Measurements from ENCODE around the gene HLF. TPM values are rescaled to one million over a fixed set of nuclear protein-coding genes. Genes with fewer than 3 reads are reported as not detected.

Gene HLF
- total and polyA plus RNA-seq, 2 experiments from 2014 or later, result 0.28 TPM; not detected in 1

GRCh38 chr17:55282741-55283140 lies 18.0 kb downstream of the HLF start:
- Mint-ChIP-seq H3K4me3 (no peak overlapping the region), H3K27me3 (ENCODE audit: insufficient read depth, low read depth, poor library complexity) (peaks cover 2% of the 10 kb centered on the region), H3K36me3 (ENCODE audit: low read depth) (no peaks in the 10 kb centered on the region), H3K4me1 (no peaks in the 10 kb centered on the region), H3K9me3 (no peaks in the 10 kb centered on the region), H3K27ac (no peak overlapping the region)
- no peaks in the 10 kb centered on the region for H4K20me1 ChIP-seq (replicated peaks; ENCODE audit: insufficient read depth)
- H3K4me2 ChIP-seq, result no peak overlapping the region
- no peaks in the 10 kb centered on the region for H3K79me2 ChIP-seq (replicated peaks; ENCODE audit: insufficient read depth)
- no peak overlapping the region for H3K4me3 ChIP-seq
- H3K4me1 ChIP-seq (ENCODE audit: insufficient read depth), result no peaks in the 10 kb centered on the region
- H3K27me3 ChIP-seq (ENCODE audit: insufficient read depth), result no peaks in the 10 kb centered on the region
- H2AFZ ChIP-seq, result no peak overlapping the region
- TF ChIP-seq ZNF331 (CRISPR knock-in tag; IDR thresholded peaks at IDR 0.05; ENCODE audit: low read depth) (no peak), CREB1 (CRISPR knock-in tag; IDR thresholded peaks at IDR 0.05; ENCODE audit: low read depth) (no peak), JUNB (IDR thresholded peaks at IDR 0.05; ENCODE audit: unreplicated experiment) (no peak), ZNF114 (CRISPR knock-in tag; IDR thresholded peaks at IDR 0.05) (no peak), EZH2phosphoT487 (IDR thresholded peaks at IDR 0.05; ENCODE audit: unreplicated experiment) (no peak), CTCF (conservative IDR thresholded peaks at IDR 0.05; ENCODE audit: low read depth in 2 of 2) (no peak), POLR2AphosphoS5 (IDR thresholded peaks at IDR 0.05; ENCODE audit: low read depth) (no peak), NANOG (IDR thresholded peaks at IDR 0.05; ENCODE audit: borderline replicate concordance) (no peak)
- TF ChIP-seq, protein P1, sequence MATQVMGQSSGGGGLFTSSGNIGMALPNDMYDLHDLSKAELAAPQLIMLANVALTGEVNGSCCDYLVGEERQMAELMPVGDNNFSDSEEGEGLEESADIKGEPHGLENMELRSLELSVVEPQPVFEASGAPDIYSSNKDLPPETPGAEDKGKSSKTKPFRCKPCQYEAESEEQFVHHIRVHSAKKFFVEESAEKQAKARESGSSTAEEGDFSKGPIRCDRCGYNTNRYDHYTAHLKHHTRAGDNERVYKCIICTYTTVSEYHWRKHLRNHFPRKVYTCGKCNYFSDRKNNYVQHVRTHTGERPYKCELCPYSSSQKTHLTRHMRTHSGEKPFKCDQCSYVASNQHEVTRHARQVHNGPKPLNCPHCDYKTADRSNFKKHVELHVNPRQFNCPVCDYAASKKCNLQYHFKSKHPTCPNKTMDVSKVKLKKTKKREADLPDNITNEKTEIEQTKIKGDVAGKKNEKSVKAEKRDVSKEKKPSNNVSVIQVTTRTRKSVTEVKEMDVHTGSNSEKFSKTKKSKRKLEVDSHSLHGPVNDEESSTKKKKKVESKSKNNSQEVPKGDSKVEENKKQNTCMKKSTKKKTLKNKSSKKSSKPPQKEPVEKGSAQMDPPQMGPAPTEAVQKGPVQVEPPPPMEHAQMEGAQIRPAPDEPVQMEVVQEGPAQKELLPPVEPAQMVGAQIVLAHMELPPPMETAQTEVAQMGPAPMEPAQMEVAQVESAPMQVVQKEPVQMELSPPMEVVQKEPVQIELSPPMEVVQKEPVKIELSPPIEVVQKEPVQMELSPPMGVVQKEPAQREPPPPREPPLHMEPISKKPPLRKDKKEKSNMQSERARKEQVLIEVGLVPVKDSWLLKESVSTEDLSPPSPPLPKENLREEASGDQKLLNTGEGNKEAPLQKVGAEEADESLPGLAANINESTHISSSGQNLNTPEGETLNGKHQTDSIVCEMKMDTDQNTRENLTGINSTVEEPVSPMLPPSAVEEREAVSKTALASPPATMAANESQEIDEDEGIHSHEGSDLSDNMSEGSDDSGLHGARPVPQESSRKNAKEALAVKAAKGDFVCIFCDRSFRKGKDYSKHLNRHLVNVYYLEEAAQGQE (IDR thresholded peaks at IDR 0.05; ENCODE audit: unreplicated experiment), result no peak
- TF ChIP-seq, protein P2, sequence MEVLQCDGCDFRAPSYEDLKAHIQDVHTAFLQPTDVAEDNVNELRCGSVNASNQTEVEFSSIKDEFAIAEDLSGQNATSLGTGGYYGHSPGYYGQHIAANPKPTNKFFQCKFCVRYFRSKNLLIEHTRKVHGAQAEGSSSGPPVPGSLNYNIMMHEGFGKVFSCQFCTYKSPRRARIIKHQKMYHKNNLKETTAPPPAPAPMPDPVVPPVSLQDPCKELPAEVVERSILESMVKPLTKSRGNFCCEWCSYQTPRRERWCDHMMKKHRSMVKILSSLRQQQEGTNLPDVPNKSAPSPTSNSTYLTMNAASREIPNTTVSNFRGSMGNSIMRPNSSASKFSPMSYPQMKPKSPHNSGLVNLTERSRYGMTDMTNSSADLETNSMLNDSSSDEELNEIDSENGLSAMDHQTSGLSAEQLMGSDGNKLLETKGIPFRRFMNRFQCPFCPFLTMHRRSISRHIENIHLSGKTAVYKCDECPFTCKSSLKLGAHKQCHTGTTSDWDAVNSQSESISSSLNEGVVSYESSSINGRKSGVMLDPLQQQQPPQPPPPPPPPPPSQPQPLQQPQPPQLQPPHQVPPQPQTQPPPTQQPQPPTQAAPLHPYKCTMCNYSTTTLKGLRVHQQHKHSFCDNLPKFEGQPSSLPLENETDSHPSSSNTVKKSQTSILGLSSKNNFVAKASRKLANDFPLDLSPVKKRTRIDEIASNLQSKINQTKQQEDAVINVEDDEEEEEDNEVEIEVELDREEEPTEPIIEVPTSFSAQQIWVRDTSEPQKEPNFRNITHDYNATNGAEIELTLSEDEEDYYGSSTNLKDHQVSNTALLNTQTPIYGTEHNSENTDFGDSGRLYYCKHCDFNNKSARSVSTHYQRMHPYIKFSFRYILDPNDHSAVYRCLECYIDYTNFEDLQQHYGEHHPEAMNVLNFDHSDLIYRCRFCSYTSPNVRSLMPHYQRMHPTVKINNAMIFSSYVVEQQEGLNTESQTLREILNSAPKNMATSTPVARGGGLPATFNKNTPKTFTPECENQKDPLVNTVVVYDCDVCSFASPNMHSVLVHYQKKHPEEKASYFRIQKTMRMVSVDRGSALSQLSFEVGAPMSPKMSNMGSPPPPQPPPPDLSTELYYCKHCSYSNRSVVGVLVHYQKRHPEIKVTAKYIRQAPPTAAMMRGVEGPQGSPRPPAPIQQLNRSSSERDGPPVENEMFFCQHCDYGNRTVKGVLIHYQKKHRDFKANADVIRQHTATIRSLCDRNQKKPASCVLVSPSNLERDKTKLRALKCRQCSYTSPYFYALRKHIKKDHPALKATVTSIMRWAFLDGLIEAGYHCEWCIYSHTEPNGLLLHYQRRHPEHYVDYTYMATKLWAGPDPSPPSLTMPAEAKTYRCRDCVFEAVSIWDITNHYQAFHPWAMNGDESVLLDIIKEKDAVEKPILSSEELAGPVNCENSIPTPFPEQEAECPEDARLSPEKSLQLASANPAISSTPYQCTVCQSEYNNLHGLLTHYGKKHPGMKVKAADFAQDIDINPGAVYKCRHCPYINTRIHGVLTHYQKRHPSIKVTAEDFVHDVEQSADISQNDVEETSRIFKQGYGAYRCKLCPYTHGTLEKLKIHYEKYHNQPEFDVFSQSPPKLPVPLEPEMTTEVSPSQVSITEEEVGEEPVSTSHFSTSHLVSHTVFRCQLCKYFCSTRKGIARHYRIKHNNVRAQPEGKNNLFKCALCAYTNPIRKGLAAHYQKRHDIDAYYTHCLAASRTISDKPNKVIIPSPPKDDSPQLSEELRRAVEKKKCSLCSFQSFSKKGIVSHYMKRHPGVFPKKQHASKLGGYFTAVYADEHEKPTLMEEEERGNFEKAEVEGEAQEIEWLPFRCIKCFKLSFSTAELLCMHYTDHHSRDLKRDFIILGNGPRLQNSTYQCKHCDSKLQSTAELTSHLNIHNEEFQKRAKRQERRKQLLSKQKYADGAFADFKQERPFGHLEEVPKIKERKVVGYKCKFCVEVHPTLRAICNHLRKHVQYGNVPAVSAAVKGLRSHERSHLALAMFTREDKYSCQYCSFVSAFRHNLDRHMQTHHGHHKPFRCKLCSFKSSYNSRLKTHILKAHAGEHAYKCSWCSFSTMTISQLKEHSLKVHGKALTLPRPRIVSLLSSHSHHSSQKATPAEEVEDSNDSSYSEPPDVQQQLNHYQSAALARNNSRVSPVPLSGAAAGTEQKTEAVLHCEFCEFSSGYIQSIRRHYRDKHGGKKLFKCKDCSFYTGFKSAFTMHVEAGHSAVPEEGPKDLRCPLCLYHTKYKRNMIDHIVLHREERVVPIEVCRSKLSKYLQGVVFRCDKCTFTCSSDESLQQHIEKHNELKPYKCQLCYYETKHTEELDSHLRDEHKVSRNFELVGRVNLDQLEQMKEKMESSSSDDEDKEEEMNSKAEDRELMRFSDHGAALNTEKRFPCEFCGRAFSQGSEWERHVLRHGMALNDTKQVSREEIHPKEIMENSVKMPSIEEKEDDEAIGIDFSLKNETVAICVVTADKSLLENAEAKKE (CRISPR knock-in tag; IDR thresholded peaks at IDR 0.05), result no peak
- H3F3A ChIP-seq (replicated peaks; ENCODE audit: low read depth), result no peaks in the 10 kb centered on the region
- ATAC-seq (no peak), DNase-seq (ENCODE audit: low spot score) (no peak)
- no peak overlapping the region for H3K27ac ChIP-seq (ENCODE audit: low read depth)
- H3K9me2 ChIP-seq (ENCODE audit: insufficient read depth), result no peaks in the 10 kb centered on the region; the same call in 1 of the 2 replicates
- H3K36me3 ChIP-seq (ENCODE audit: insufficient read depth), result no peaks in the 10 kb centered on the region

Measured in GM23338 (cell line).